Gastrocnemius medialis (tissue), 4 donors: ENCODE results near the gene GPAM. TPM values are rescaled to one million over a fixed set of nuclear protein-coding genes. Genes with fewer than 3 reads are reported as not detected.

Experiments
- ATAC-seq, 2 donors: fragments of 150-250 bp; one replicate each; pipeline ENCODE4 v1.9.1; 2016
- DNase-seq, 2 donors: peaks; one replicate each; pipeline ENCODE4 v3.0.0-alpha.2; 2019
- H3K27ac ChIP-seq, 4 donors: fragments of 200-600 bp; sonication (generic); 1 replicate in 1 of 4; 2 replicates in 3 of 4; pipeline ENCODE4 v1.5.1; 2016 to 2018; ENCODE audit warnings: mild to moderate bottlenecking in 2 of 4, moderate library complexity in 1 of 4
- H3K27me3 ChIP-seq, 3 donors: fragments of 200-600 bp; sonication (generic) in 2 of 3; 1 replicate in 1 of 3; 2 replicates in 2 of 3; pipeline versions ENCODE4 v1.5.1 to v1.6.0; 2016 to 2019; ENCODE audit warnings: mild to moderate bottlenecking in 1 of 3, moderate library complexity in 1 of 3
- H3K36me3 ChIP-seq, 2 donors: fragments of 200-600 bp; sonication (generic) in 1 of 2; one replicate each; pipeline ENCODE4 v1.5.1; 2017 to 2018
- H3K4me1 ChIP-seq, 2 donors: fragments of 200-600 bp; sonication (generic) in 1 of 2; one replicate each; pipeline ENCODE4 v1.5.1; 2016 to 2017; ENCODE audit warnings: mild to moderate bottlenecking in 2 of 2
- H3K4me3 ChIP-seq, 4 donors: fragments of 200-600 bp; sonication (generic) in 3 of 4; 1 replicate in 1 of 4; 2 replicates in 3 of 4; pipeline ENCODE4 v1.5.1; 2016 to 2019; ENCODE audit warnings: mild to moderate bottlenecking in 2 of 4
- H3K9me3 ChIP-seq, 3 donors: fragments of 200-600 bp; sonication (generic) in 2 of 3; 1 replicate in 1 of 3; 2 replicates in 2 of 3; pipeline ENCODE4 v1.5.1; 2016 to 2019
- CTCF ChIP-seq, 5 experiments: fragments of 450-650 bp in 3 of 5; fragments of 200-600 bp in 2 of 5; sonication (generic) in 2 of 5; IDR thresholded peaks in 4 of 5; conservative IDR thresholded peaks in 1 of 5; 1 replicate in 4 of 5; 2 replicates in 1 of 5; pipeline ENCODE4 v1.5.1; 2016 to 2019; ENCODE audit warnings: antibody characterized with exemption in 5 of 5, mild to moderate bottlenecking in 3 of 5, moderate library complexity in 3 of 5
- POLR2A ChIP-seq, 2 donors: fragments of 450-650 bp; IDR thresholded peaks; one replicate each; pipeline ENCODE4 v1.6.1; 2017; ENCODE audit warnings: antibody characterized with exemption in 2 of 2, mild to moderate bottlenecking in 2 of 2, moderate library complexity in 2 of 2
- in situ Hi-C, 4 donors: fragments of 200-750 bp; cut with MboI; loops; one replicate each; pipeline versions ENCODE4 v1.15.0 to v1.8.0; 2017; ENCODE audit warnings: low sequenced_read_pairs in 4 of 4
- intact Hi-C: fragments of 100-400 bp; cut with DNase I; formaldehyde crosslinking; loops from one replicate; pipeline ENCODE4 v1.15.1; 2023; ENCODE audit warnings: low total_unique reads
- total RNA-seq, 4 donors: library from RNA; depleted of rRNA; stranded (reverse); fragments of >200 nt; gene quantifications; one replicate each; pipeline versions ENCODE4 v1.1.0 to v1.2.3, GENCODE V29; 2016

GPAM gene
- total RNA-seq, 4 donors from 2014 or later: 4.0 to 9.0 (median 4.6) TPM

GRCh38 chr10:112126901-112127300, 56.7 kb downstream of the GPAM start:
- in situ Hi-C loops (loop anchor here in 2 of 4 donors (25.0 kb wide), 1 partner anchor 365 kb away; no protein-coding TSS in a partner anchor), intact Hi-C loops (no loop called here)
- Histone ChIP-seq H3K36me3 (no peaks in the 10 kb centered on the region), H3K4me3 (no peak overlapping the region), H3K4me1 (peaks cover 4 to 7% of the 10 kb centered on the region in 2 donors), H3K27me3 (no peaks in the 10 kb centered on the region), H3K9me3 (no peaks in the 10 kb centered on the region), H3K27ac (no peak overlapping the region)
- DNase-seq (no peak), ATAC-seq (no peak)
- TF ChIP-seq POLR2A (IDR thresholded peaks at IDR 0.05): no peak
- no peak for TF ChIP-seq CTCF (IDR thresholded peaks at IDR 0.05 in 4 of 5, conservative IDR thresholded peaks at IDR 0.05 in 1 of 5)

DNA sequence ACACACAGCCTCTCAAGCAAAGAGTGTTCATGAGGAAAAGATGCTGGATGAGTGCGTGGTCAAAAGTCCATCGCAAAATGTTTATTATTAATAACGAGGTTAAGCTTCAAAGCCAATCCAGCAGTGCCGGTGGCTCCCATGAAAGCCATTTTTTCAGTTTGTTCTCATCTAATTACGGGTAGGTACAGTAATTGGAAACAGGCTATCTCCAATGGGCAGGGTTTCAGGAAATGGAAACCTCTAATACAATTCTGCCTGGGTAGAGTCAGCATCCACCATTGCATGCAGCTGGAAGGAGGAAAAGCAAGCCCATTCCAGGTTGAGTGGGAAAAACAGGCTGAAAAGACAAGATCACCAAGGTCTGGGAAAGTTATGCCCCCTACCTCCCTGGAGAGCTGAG, 57.4 kb downstream of the GPAM start:
- H3K4me3 ChIP-seq: no peak overlapping the region
- TF ChIP-seq CTCF (IDR thresholded peaks at IDR 0.05 in 4 of 5, conservative IDR thresholded peaks at IDR 0.05 in 1 of 5): no peak
- no peak for TF ChIP-seq POLR2A (IDR thresholded peaks at IDR 0.05)
- H3K36me3 ChIP-seq: no peaks in the 10 kb centered on the region
- ATAC-seq: no peak
- H3K4me1 ChIP-seq: peaks cover 0 to 1% of the 10 kb centered on the region in 2 donors
- H3K27ac ChIP-seq: no peak overlapping the region
- no peaks in the 10 kb centered on the region for H3K9me3 ChIP-seq
- intact Hi-C loops: no loop called here
- no peaks in the 10 kb centered on the region for H3K27me3 ChIP-seq
- DNase-seq: no peak
- in situ Hi-C loops: loop anchor here in 2 of 4 donors (25.0 kb wide), 1 partner anchor 364 kb away; no protein-coding TSS in a partner anchor

DNA sequence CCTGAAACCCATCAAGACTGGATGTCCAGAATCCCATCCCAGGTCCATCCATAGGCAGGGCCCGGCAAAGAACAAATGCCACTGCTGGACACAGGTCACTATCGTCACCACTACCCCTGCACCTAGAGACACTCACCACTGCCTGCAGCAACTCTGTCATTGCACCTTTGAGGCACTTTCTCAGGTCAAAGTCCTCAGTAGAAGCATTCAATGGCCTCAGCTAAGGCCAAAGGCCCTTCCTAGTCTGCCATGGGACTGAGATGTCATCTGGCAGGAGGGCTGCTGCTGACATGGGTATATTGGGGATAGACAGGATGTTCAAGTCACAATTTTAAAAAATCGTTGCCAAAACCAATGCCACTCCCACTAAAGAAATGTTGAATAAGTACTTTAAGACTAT, 58.7 kb downstream of the GPAM start:
- H3K4me3 ChIP-seq: no peak overlapping the region
- ATAC-seq (no peak), DNase-seq (no peak)
- intact Hi-C loops: no loop called here
- in situ Hi-C loops: loop anchor here in 2 of 4 donors (25.0 kb wide), 1 partner anchor 363 kb away; no protein-coding TSS in a partner anchor
- TF ChIP-seq CTCF (IDR thresholded peaks at IDR 0.05 in 4 of 5, conservative IDR thresholded peaks at IDR 0.05 in 1 of 5) (no peak), POLR2A (IDR thresholded peaks at IDR 0.05) (no peak)
- H3K36me3 ChIP-seq: no peaks in the 10 kb centered on the region
- no peak overlapping the region for H3K27ac ChIP-seq
- H3K4me1 ChIP-seq: no peaks in the 10 kb centered on the region
- no peaks in the 10 kb centered on the region for H3K9me3 ChIP-seq
- H3K27me3 ChIP-seq: no peaks in the 10 kb centered on the region

- ATAC-seq: no peak
- Histone ChIP-seq H3K4me3 (no peak overlapping the region), H3K9me3 (no peaks in the 10 kb centered on the region), H3K4me1 (no peaks in the 10 kb centered on the region), H3K27ac (no peak overlapping the region), H3K36me3 (no peaks in the 10 kb centered on the region), H3K27me3 (no peaks in the 10 kb centered on the region)
- intact Hi-C loops: no loop called here
- TF ChIP-seq POLR2A (IDR thresholded peaks at IDR 0.05) (no peak), CTCF (IDR thresholded peaks at IDR 0.05 in 4 of 5, conservative IDR thresholded peaks at IDR 0.05 in 1 of 5) (no peak)
- no peak for DNase-seq
- in situ Hi-C loops: no loop called here
Observed at GRCh38 chr10:112122827-112123226, 60.7 kb downstream of the GPAM start.

DNA sequence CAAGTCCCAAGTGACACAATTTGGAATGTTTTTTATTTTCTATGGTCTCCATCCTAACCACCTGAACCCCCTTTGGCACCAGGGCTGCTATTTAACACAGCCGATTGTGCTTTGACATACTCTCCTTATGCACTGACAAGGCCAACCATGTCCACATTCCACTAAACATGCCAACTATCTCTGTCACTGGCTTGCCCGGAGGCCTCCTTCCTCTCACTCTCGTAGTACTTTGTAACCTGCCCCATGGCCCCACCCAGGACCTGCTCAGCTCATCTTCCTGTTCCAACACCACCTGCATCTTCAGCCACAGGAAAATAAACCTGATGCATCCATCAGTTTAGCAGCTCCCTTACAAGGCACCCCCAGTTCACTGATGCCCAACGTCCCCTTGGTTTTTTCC, 63.1 kb downstream of the GPAM start:
- no peak for ATAC-seq

More for the DNA sequence above, 63.1 kb downstream of the GPAM start:
- no peak for TF ChIP-seq CTCF (IDR thresholded peaks at IDR 0.05 in 4 of 5, conservative IDR thresholded peaks at IDR 0.05 in 1 of 5)
- TF ChIP-seq POLR2A (IDR thresholded peaks at IDR 0.05): no peak
- H3K36me3 ChIP-seq: no peaks in the 10 kb centered on the region
- no peak overlapping the region for H3K27ac ChIP-seq
- no peak overlapping the region for H3K4me3 ChIP-seq
- in situ Hi-C loops (no loop called here), intact Hi-C loops (no loop called here)
- no peaks in the 10 kb centered on the region for H3K27me3 ChIP-seq
- H3K9me3 ChIP-seq: no peaks in the 10 kb centered on the region
- H3K4me1 ChIP-seq: no peaks in the 10 kb centered on the region
- DNase-seq: no peak
